ENCODE measurements around the gene FAM32A. TPM values are rescaled to one million over a fixed set of nuclear protein-coding genes. Genes with fewer than 3 reads are reported as not detected.

The FAM32A gene
- total RNA-seq, 1 experiment from 2014 or later: 44.6 TPM

DNA sequence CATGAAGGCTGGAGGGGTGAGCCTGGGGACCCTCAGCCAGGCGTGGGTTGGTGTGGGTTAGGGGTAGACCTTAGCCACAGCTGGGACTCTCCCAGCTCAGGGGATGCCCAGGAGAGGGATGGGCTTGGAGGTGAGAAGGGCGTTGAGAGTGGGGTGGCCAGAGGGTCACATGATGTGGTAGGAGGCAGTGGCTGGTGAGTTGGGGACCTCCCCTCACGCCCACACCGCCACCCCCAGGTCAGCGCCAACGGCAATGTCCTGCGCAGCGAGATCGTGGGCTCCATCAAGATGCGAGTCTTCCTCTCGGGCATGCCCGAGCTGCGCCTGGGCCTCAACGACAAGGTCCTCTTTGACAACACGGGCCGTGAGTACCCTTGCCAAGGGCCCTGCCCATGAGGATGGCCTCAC lies 41.0 kb downstream of the FAM32A start:
- POLR2A ChIA-PET: no interaction called here
- intact Hi-C loops (cut with micrococcal nuclease; ENCODE audit: unreplicated experiment): no loop called here
- CTCF ChIA-PET: no interaction called here
- no TSS peak for BruUV-seq (replicated peaks)
- in situ Hi-C loops (cut with HindIII; ENCODE audit: low pct_unique_long_range_greater_than_20kb, low sequenced_read_pairs): no loop called here
- no peak overlapping the region for H3K4me3 ChIP-seq (ENCODE audit: low read depth in 2 of 2, low read length in 2 of 2)
- TF ChIP-seq, protein P1, sequence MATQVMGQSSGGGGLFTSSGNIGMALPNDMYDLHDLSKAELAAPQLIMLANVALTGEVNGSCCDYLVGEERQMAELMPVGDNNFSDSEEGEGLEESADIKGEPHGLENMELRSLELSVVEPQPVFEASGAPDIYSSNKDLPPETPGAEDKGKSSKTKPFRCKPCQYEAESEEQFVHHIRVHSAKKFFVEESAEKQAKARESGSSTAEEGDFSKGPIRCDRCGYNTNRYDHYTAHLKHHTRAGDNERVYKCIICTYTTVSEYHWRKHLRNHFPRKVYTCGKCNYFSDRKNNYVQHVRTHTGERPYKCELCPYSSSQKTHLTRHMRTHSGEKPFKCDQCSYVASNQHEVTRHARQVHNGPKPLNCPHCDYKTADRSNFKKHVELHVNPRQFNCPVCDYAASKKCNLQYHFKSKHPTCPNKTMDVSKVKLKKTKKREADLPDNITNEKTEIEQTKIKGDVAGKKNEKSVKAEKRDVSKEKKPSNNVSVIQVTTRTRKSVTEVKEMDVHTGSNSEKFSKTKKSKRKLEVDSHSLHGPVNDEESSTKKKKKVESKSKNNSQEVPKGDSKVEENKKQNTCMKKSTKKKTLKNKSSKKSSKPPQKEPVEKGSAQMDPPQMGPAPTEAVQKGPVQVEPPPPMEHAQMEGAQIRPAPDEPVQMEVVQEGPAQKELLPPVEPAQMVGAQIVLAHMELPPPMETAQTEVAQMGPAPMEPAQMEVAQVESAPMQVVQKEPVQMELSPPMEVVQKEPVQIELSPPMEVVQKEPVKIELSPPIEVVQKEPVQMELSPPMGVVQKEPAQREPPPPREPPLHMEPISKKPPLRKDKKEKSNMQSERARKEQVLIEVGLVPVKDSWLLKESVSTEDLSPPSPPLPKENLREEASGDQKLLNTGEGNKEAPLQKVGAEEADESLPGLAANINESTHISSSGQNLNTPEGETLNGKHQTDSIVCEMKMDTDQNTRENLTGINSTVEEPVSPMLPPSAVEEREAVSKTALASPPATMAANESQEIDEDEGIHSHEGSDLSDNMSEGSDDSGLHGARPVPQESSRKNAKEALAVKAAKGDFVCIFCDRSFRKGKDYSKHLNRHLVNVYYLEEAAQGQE (IDR thresholded peaks at IDR 0.05; ENCODE audit: insufficient read depth in 1 of 2, low read depth in 2 of 2, low read length in 1 of 2): no peak
- no peak for TF ChIP-seq SIN3A (IDR thresholded peaks at IDR 0.05; ENCODE audit: borderline replicate concordance, insufficient read depth, low read depth, low read length)
- peaks cover 4% of the 10 kb centered on the region; the same call in 1 of the 2 replicates for H3K36me3 ChIP-seq (ENCODE audit: control insufficient read depth, insufficient read depth, low read length)
- ATAC-seq: no peak
- H3K27ac ChIP-seq (ENCODE audit: low read length): no peak overlapping the region
- no peaks in the 10 kb centered on the region; the same call in 1 of the 2 replicates for H3K9me3 ChIP-seq (ENCODE audit: control insufficient read depth, insufficient read depth, low read depth, low read length)
- no peaks in the 10 kb centered on the region for H3K27me3 ChIP-seq (ENCODE audit: control insufficient read depth, insufficient read depth, low read length)
- no peak for DNase-seq (ENCODE audit: low read depth, low spot score)
- no peaks in the 10 kb centered on the region for H3K4me1 ChIP-seq (ENCODE audit: control insufficient read depth, insufficient read depth, low read length)

DNA sequence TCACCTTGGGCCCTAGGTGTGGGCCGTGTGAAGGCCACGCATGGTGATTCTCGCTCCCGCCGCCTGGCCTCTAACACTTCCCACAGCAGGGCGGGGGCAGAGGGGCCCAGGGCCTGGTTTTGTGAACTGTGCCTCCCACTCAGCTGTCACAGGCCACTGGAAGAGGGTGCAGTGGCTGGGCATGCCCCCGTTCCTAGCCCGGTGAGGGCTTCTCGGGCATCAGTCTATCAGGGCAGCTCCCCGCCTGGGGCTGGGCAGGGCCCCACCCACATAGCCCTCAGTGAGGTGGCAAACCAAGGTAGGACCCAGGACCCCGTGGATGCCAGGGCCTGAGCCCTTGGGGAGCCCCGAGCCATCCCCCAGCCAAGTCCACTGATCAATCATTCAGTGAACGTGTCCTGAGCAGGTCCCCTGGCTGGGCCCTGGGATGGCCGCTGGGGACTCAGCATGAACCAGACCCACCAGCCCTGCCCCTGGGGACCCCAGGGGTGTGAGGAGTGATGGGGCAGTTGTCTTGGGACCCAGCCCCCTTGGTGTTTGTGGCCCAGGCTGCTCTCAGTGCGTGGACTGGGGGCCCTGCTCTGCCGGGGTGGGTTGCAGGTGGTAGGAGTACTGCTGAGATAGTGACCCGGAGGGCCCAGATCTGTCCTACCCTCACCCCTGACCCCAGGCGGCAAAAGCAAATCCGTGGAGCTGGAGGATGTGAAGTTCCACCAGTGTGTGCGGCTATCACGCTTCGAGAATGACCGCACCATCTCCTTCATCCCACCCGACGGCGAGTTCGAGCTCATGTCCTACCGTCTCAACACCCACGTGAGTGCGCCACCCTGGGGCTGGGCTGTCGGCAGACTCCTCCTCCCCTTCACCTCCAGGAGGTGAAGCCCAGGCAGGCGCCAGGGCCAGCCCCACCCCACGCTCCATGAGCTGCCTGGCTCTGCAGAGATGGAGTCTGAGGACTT lies 41.9 kb downstream of the FAM32A start:
- CTCF ChIA-PET: no interaction called here
- BruUV-seq (replicated peaks): no TSS peak
- 0 out of 2 replicates have a peak, but pooled peaks have one; percentile 24 for ATAC-seq

DNA sequence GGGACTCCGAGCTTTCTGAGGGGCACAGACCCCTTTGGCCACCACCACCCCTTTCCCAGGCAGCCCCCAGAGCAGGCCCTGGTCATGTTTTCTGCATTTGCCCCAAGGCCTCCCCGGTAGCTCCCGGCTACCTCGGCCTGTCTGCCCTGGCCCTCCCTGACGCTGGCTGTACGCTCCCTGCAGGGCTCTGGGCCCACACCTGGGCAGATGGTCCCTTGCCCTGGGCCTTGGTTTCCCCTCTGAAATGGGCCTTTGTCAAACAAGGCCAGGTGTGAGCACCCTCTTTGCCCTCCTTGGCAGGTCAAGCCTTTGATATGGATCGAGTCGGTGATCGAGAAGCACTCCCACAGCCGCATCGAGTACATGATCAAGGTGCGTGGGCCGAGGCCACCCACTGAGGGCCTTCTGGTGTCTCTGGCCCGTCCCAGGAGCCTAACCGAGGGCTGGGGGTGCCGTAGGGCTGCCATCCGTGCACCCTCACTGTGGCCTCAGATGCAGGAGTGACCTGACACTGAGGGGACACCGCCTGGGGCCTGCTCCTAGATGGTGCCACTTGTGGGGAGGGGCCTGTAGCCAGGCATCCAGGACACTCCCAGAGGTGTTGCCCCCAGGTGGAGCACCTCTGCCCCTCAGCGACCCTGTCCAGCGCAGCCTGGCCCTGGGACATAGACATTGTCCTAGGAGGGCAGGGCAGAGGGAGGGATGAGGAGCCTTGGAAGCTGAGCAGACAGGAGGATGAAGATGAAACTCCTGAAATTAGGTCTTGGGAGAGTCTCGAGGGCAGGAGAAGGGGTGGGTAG lies 42.8 kb downstream of the FAM32A start:
- in situ Hi-C loops (cut with HindIII; ENCODE audit: low pct_unique_long_range_greater_than_20kb, low sequenced_read_pairs): no loop called here
- intact Hi-C loops (cut with micrococcal nuclease; ENCODE audit: unreplicated experiment): no loop called here
- ChIA-PET POLR2A (no interaction called here), CTCF (no interaction called here)
- Histone ChIP-seq H3K4me1 (ENCODE audit: control insufficient read depth, insufficient read depth, low read length) (no peaks in the 10 kb centered on the region), H3K36me3 (ENCODE audit: control insufficient read depth, insufficient read depth, low read length) (0 out of 2 replicates have a peak, but pooled peaks cover 3% of the 10 kb centered on the region), H3K27me3 (ENCODE audit: control insufficient read depth, insufficient read depth, low read length) (no peaks in the 10 kb centered on the region), H3K4me3 (ENCODE audit: low read depth in 2 of 2, low read length in 2 of 2) (no peak overlapping the region), H3K27ac (ENCODE audit: low read length) (no peak overlapping the region), H3K9me3 (ENCODE audit: control insufficient read depth, insufficient read depth, low read depth, low read length) (no peaks in the 10 kb centered on the region)
- no TSS peak for BruUV-seq (replicated peaks)
- DNase-seq (ENCODE audit: low read depth, low spot score) (no peak), ATAC-seq (no peak)
- TF ChIP-seq, protein P1 (IDR thresholded peaks at IDR 0.05; ENCODE audit: insufficient read depth in 1 of 2, low read depth in 2 of 2, low read length in 1 of 2): no peak
- TF ChIP-seq SIN3A (IDR thresholded peaks at IDR 0.05; ENCODE audit: borderline replicate concordance, insufficient read depth, low read depth, low read length) (no peak), POLR2AphosphoS5 (IDR thresholded peaks at IDR 0.05; ENCODE audit: low read depth, low read length) (no peak), TCF7L2 (IDR thresholded peaks at IDR 0.05; ENCODE audit: low read depth, low read length) (no peak)
- TF ChIP-seq, protein P2, sequence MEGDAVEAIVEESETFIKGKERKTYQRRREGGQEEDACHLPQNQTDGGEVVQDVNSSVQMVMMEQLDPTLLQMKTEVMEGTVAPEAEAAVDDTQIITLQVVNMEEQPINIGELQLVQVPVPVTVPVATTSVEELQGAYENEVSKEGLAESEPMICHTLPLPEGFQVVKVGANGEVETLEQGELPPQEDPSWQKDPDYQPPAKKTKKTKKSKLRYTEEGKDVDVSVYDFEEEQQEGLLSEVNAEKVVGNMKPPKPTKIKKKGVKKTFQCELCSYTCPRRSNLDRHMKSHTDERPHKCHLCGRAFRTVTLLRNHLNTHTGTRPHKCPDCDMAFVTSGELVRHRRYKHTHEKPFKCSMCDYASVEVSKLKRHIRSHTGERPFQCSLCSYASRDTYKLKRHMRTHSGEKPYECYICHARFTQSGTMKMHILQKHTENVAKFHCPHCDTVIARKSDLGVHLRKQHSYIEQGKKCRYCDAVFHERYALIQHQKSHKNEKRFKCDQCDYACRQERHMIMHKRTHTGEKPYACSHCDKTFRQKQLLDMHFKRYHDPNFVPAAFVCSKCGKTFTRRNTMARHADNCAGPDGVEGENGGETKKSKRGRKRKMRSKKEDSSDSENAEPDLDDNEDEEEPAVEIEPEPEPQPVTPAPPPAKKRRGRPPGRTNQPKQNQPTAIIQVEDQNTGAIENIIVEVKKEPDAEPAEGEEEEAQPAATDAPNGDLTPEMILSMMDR (IDR thresholded peaks at IDR 0.05): no peak

More for the DNA sequence above, 41.9 kb downstream of the FAM32A start:
- H3K27me3 ChIP-seq (ENCODE audit: control insufficient read depth, insufficient read depth, low read length): no peaks in the 10 kb centered on the region
- H3K4me3 ChIP-seq (ENCODE audit: low read depth in 2 of 2, low read length in 2 of 2): no peak overlapping the region
- DNase-seq (ENCODE audit: low read depth, low spot score): no peak
- H3K36me3 ChIP-seq (ENCODE audit: control insufficient read depth, insufficient read depth, low read length): peaks cover 7% of the 10 kb centered on the region; the same call in 1 of the 2 replicates
- TF ChIP-seq TCF7L2 (IDR thresholded peaks at IDR 0.05; ENCODE audit: low read depth, low read length): no peak
- intact Hi-C loops (cut with micrococcal nuclease; ENCODE audit: unreplicated experiment) (no loop called here), in situ Hi-C loops (cut with HindIII; ENCODE audit: low pct_unique_long_range_greater_than_20kb, low sequenced_read_pairs) (no loop called here)
- no peaks in the 10 kb centered on the region for H3K9me3 ChIP-seq (ENCODE audit: control insufficient read depth, insufficient read depth, low read depth, low read length)
- H3K4me1 ChIP-seq (ENCODE audit: control insufficient read depth, insufficient read depth, low read length): no peaks in the 10 kb centered on the region
- H3K27ac ChIP-seq (ENCODE audit: low read length): no peak overlapping the region
- POLR2A ChIA-PET: no interaction called here
